Peyer's patch (tissue), 4 donors: ENCODE data around the gene BMPR2. TPM values are rescaled to one million over a fixed set of nuclear protein-coding genes. Genes with fewer than 3 reads are reported as not detected.

Source experiments
- DNase-seq, 3 donors: peaks; one replicate each; pipeline ENCODE4 v3.0.0-alpha.2; 2017 to 2019
- H3K27ac ChIP-seq, 4 donors: fragments of 200-600 bp; sonication (generic); one replicate each; pipeline ENCODE4 v1.5.1; 2016 to 2019
- H3K27me3 ChIP-seq, 2 donors: fragments of 200-600 bp; sonication (generic); one replicate each; pipeline ENCODE4 v1.5.1; 2019
- H3K36me3 ChIP-seq, 3 donors: fragments of 200-600 bp; sonication (generic); one replicate each; pipeline ENCODE4 v1.5.1; 2016 to 2019
- H3K4me1 ChIP-seq, 4 donors: fragments of 200-600 bp; sonication (generic); one replicate each; pipeline ENCODE4 v1.5.1; 2016 to 2019
- H3K4me3 ChIP-seq, 4 donors: fragments of 200-600 bp; sonication (generic); 1 replicate in 3 of 4; 2 replicates in 1 of 4; pipeline ENCODE4 v1.5.1; 2016 to 2019; ENCODE audit warnings: mild to moderate bottlenecking in 1 of 4
- H3K9me3 ChIP-seq, 4 donors: fragments of 200-600 bp; sonication (generic); one replicate each; pipeline ENCODE4 v1.5.1; 2016 to 2019; ENCODE audit warnings: mild to moderate bottlenecking in 1 of 4
- POLR2A ChIP-seq, 2 donors: fragments of 450-650 bp; IDR thresholded peaks; one replicate each; pipeline ENCODE4 v1.5.1; 2017; ENCODE audit warnings: antibody characterized with exemption in 2 of 2, mild to moderate bottlenecking in 2 of 2, moderate library complexity in 2 of 2
- total RNA-seq, 4 donors: library from RNA; depleted of rRNA; stranded (reverse); fragments of >200 nt; gene quantifications; one replicate each; pipeline ENCODE4 v1.1.0, GENCODE V29; 2016
- TF ChIP-seq, protein P1 (sequence below), 6 experiments: fragments of 450-650 bp in 4 of 6; fragments of 200-600 bp in 2 of 6; sonication (generic) in 1 of 6; IDR thresholded peaks; one replicate each; pipeline ENCODE4 v1.5.1; 2017 to 2019; ENCODE audit warnings: antibody characterized with exemption in 6 of 6, mild to moderate bottlenecking in 3 of 6, moderate library complexity in 1 of 6

BMPR2 gene
- total RNA-seq, 4 donors from 2014 or later: 20.6 to 34.7 (median 30.0) TPM

DNA sequence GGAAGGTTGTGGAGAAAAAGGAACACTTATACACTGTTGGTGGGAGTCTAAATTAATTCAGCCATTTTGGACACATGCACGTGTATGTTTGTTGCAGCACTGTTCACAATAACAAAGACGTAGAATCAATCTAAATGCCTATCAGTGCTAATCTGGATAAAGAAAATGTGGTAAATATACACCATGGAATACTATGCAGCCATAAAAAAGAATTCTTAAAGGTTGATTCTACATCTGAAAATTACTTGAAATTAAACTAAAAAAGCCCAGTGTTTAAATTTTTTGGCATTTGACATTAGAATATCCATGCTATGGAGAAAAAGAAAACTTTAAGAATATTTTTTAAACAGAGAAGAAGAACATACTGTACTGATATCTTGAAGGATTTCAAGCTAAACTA is 84.0 kb downstream of the BMPR2 start:
- Histone ChIP-seq H3K27me3 (no peaks in the 10 kb centered on the region), H3K9me3 (no peaks in the 10 kb centered on the region), H3K27ac (no peak overlapping the region), H3K4me3 (no peak overlapping the region), H3K36me3 (no peaks in the 10 kb centered on the region), H3K4me1 (no peaks in the 10 kb centered on the region)
- TF ChIP-seq, protein P1, sequence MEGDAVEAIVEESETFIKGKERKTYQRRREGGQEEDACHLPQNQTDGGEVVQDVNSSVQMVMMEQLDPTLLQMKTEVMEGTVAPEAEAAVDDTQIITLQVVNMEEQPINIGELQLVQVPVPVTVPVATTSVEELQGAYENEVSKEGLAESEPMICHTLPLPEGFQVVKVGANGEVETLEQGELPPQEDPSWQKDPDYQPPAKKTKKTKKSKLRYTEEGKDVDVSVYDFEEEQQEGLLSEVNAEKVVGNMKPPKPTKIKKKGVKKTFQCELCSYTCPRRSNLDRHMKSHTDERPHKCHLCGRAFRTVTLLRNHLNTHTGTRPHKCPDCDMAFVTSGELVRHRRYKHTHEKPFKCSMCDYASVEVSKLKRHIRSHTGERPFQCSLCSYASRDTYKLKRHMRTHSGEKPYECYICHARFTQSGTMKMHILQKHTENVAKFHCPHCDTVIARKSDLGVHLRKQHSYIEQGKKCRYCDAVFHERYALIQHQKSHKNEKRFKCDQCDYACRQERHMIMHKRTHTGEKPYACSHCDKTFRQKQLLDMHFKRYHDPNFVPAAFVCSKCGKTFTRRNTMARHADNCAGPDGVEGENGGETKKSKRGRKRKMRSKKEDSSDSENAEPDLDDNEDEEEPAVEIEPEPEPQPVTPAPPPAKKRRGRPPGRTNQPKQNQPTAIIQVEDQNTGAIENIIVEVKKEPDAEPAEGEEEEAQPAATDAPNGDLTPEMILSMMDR (IDR thresholded peaks at IDR 0.05): no peak
- no peak for TF ChIP-seq POLR2A (IDR thresholded peaks at IDR 0.05)
- DNase-seq: no peak

- no peaks in the 10 kb centered on the region for H3K4me1 ChIP-seq
- DNase-seq: no peak
- H3K9me3 ChIP-seq: no peaks in the 10 kb centered on the region
- no peaks in the 10 kb centered on the region for H3K36me3 ChIP-seq
- TF ChIP-seq, protein P1 (IDR thresholded peaks at IDR 0.05): no peak
- no peak for TF ChIP-seq POLR2A (IDR thresholded peaks at IDR 0.05)
- H3K27ac ChIP-seq: no peak overlapping the region
- no peak overlapping the region for H3K4me3 ChIP-seq
- H3K27me3 ChIP-seq: no peaks in the 10 kb centered on the region
Observed at GRCh38 chr2:202479090-202479489, 103.0 kb downstream of the BMPR2 start.

- H3K36me3 ChIP-seq: no peaks in the 10 kb centered on the region
- no peak overlapping the region for H3K4me3 ChIP-seq
- no peaks in the 10 kb centered on the region for H3K27me3 ChIP-seq
- TF ChIP-seq, protein P1 (IDR thresholded peaks at IDR 0.05): no peak
- TF ChIP-seq POLR2A (IDR thresholded peaks at IDR 0.05): no peak
- no peak overlapping the region for H3K27ac ChIP-seq
- no peaks in the 10 kb centered on the region for H3K4me1 ChIP-seq
- DNase-seq: no peak
- no peaks in the 10 kb centered on the region for H3K9me3 ChIP-seq
Observed at GRCh38 chr2:202479610-202480009, 103.5 kb downstream of the BMPR2 start.

DNA sequence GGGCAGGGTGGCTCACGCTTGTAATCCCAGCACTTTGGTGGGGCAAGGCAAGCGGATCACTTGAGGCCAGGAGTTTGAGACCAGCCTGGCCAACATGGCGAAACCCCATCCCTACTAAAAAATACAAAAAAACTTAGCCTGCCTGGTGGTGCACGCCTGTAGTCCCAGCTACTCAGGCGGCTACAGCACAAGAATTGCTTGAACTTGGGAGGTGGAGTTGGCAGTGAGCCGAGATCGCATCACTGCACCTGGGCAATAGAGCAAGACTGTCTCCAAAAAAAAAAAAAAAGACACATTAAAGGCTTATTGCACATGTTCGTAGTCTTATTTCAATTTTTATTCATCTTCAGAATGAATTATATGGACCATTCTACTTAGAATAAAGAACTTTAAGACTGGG is 110.2 kb downstream of the BMPR2 start:
- TF ChIP-seq POLR2A (IDR thresholded peaks at IDR 0.05): no peak
- TF ChIP-seq, protein P1 (IDR thresholded peaks at IDR 0.05): no peak
- Histone ChIP-seq H3K4me3 (no peak overlapping the region), H3K4me1 (no peaks in the 10 kb centered on the region), H3K27me3 (no peaks in the 10 kb centered on the region), H3K9me3 (no peaks in the 10 kb centered on the region), H3K36me3 (no peaks in the 10 kb centered on the region), H3K27ac (no peak overlapping the region)
- no peak for DNase-seq

GRCh38 chr2:202488671-202489070 is 112.5 kb downstream of the BMPR2 start:
- TF ChIP-seq POLR2A (IDR thresholded peaks at IDR 0.05): no peak
- TF ChIP-seq, protein P1 (IDR thresholded peaks at IDR 0.05): no peak
- Histone ChIP-seq H3K4me1 (peaks cover 0 to 2% (median 0%) of the 10 kb centered on the region in 4 donors), H3K27me3 (no peaks in the 10 kb centered on the region), H3K27ac (no peak overlapping the region), H3K4me3 (no peak overlapping the region), H3K9me3 (no peaks in the 10 kb centered on the region), H3K36me3 (no peaks in the 10 kb centered on the region)
- no peak for DNase-seq

DNA sequence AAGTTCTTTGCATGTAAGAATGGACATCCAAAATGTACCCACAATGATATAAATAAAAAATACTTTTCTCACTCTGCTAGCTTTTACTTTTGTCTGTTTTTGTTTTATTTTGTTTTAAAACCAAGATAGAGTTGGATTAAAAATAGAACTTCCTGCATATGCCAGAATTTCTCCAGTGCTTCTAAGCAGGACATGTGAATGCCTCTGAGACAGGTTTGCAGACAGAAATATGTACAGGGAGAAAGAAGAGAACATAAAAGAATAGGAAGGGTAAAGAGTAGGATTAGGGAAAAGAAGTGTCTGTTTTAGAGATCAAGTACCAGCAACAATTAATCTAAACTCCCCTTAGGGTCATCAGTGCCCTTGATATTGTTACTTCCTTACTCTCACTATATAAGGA is 114.4 kb downstream of the BMPR2 start:
- no peak for DNase-seq
- Histone ChIP-seq H3K9me3 (no peaks in the 10 kb centered on the region), H3K27me3 (no peaks in the 10 kb centered on the region), H3K36me3 (no peaks in the 10 kb centered on the region), H3K27ac (no peak overlapping the region), H3K4me1 (peaks cover 0 to 3% (median 0%) of the 10 kb centered on the region in 4 donors), H3K4me3 (no peak overlapping the region)
- TF ChIP-seq, protein P1 (IDR thresholded peaks at IDR 0.05): no peak
- no peak for TF ChIP-seq POLR2A (IDR thresholded peaks at IDR 0.05)
